Stimulated activated CD8-positive, alpha-beta memory T cell treated with anti-CD3 and anti-CD28 coated beads, Interleukin-12 subunit alpha, Interleukin-12 subunit beta, amount 100 ng/mL, for 4 hours (primary cell): ENCODE measurements around the gene PRICKLE2.

Source experiments
- DNase-seq: peaks from one replicate; pipeline ENCODE4 v3.0.0-alpha.2; 2020; ENCODE audit warnings: low read depth

The PRICKLE2 gene

GRCh38 chr3:64046592-64046991 lies 178.7 kb downstream of the PRICKLE2 start:
- no peak for DNase-seq

DNA sequence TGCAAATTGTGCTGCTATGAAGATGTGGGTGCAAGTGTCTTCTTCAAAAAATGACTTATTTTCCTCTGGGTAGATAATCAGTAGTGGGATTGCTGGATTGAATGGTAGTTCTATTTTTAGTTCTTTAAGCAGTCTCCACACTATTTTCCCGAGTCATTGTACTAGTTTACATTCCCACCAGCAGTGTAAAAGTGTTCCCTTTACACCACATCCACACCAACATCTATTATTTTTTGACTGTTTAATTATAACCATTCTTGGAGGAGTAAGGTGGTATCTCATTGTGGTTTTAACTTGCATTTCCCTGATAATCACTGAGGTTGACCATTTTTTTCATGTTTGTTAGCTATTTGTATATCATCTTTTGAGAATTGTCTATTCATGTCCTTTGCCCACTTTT lies 182.3 kb downstream of the PRICKLE2 start:
- DNase-seq: no peak
